Esophagus (tissue), 2 donors: Measurements from ENCODE around the gene SEPSECS. TPM values are rescaled to one million over a fixed set of nuclear protein-coding genes. Genes with fewer than 3 reads are reported as not detected.

Source experiments
- H3K27ac ChIP-seq, 2 donors: one replicate each; pipeline ENCODE4 v1.5.1; 2013; ENCODE audit warnings: low read depth in 2 of 2, mild to moderate bottlenecking in 2 of 2, inconsistent platforms in 1 of 2, low read length in 1 of 2, moderate library complexity in 1 of 2
- H3K27me3 ChIP-seq, 2 donors: one replicate each; pipeline ENCODE4 v1.6.1; 2013; ENCODE audit warnings: low read length in 2 of 2, control low read depth in 1 of 2, mild to moderate bottlenecking in 1 of 2; ENCODE audit not compliant: insufficient read depth in 2 of 2, control insufficient read depth in 1 of 2
- H3K36me3 ChIP-seq, 2 donors: one replicate each; pipeline ENCODE4 v1.6.1; 2013; ENCODE audit warnings: low read length in 1 of 2; ENCODE audit not compliant: control insufficient read depth in 2 of 2, insufficient read depth in 2 of 2
- H3K4me1 ChIP-seq, 2 donors: one replicate each; pipeline ENCODE4 v1.6.1; 2013; ENCODE audit warnings: low read length in 1 of 2; ENCODE audit not compliant: control insufficient read depth in 2 of 2, insufficient read depth in 2 of 2
- H3K4me3 ChIP-seq, 2 donors: one replicate each; pipeline ENCODE4 v1.5.1; 2013; ENCODE audit warnings: low read length in 2 of 2, mild to moderate bottlenecking in 2 of 2, low read depth in 1 of 2, moderate library complexity in 1 of 2
- H3K9me3 ChIP-seq, 2 donors: one replicate each; pipeline ENCODE4 v1.6.1; 2013; ENCODE audit warnings: mild to moderate bottlenecking in 2 of 2, low read depth in 1 of 2, low read length in 1 of 2, moderate library complexity in 1 of 2; ENCODE audit not compliant: control insufficient read depth in 2 of 2, insufficient read depth in 1 of 2
- WGBS, 2 donors: extraction: QIAGEN DNeasy Blood & Tissue Kit; methylation state at CpG; one replicate each; pipeline ENCODE4 v1.1.7; 2013; 5-methylcytosine and 5-hydroxymethylcytosine counted together
- polyA plus RNA-seq, 2 donors: library from polyadenylated mRNA; stranded (reverse); fragments of 200-250 nt; gene quantifications; one replicate each; pipeline ENCODE4 v1.2.3, GENCODE V29; 2013
- donor health status: healthy with polysubstance abuse.
- donor health status: Bipolar disorder and iron deficiency.

The SEPSECS gene
- polyA plus RNA-seq, 2 donors = 2.2 to 3.9 TPM

DNA sequence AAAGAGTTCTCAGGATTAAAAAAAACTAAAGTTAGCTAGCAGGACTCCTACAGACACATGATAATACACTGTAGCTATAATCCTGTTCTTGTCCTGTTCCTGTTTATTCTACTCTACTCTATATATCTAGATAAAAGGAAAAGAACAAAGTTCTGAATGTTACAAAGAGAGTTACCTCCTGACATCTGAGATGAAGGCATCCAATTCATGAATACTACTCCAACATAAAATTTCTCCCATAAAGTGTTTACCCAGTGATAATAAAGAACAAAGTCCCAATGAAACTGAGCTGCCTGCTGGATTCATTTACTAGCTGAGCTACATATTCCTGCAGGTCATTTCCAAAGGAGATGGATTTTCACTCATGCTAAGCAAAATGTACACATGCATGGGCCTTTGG lies 27.1 kb downstream of the SEPSECS start:
- Histone ChIP-seq H3K27me3 (no peaks in the 10 kb centered on the region), H3K9me3 (no peaks in the 10 kb centered on the region), H3K36me3 (no peaks in the 10 kb centered on the region), H3K4me1 (no peaks in the 10 kb centered on the region), H3K4me3 (no peak overlapping the region), H3K27ac (no peak overlapping the region)

DNA sequence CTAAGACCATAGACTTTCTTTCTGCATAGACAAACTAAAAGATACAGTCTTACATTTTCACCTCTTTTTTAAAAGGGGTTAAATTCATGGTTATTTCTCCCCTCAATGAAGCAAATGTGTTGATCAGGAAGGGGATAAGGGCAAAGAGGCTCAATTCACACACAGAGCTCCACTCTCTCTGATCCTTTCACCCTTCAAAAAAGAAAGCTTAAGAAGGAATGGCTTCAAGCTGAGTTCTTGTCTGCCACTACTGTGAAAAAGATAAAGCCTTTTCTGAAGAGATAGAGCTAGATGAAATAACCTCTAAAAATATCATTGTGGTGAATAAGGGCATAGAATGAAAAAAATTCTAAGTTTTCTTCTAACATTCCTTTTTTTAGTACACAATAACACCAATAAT lies 28.3 kb downstream of the SEPSECS start:
- Histone ChIP-seq H3K27me3 (no peaks in the 10 kb centered on the region), H3K4me3 (no peak overlapping the region), H3K4me1 (no peaks in the 10 kb centered on the region), H3K27ac (no peak overlapping the region), H3K9me3 (no peaks in the 10 kb centered on the region), H3K36me3 (no peaks in the 10 kb centered on the region)

DNA sequence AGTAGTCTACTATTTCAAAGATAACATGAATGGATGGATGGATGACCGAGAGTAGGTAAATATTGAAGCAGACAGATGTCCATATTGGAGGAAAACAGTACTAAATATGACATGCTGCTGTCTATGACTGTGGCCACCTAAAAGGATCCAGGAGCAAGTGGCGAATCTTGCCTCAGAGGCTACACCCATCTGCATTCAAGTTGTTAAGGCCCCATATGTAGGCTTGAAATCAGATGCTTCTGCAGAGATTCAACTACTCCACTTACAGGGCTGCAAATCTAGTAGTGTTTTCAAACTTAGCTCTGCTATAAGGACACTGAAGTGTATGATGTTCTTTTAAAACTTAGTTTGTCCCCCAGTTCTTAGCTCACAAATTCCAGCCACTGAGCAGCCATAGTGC lies 28.9 kb downstream of the SEPSECS start:
- Histone ChIP-seq H3K36me3 (no peaks in the 10 kb centered on the region), H3K27ac (no peak overlapping the region), H3K9me3 (no peaks in the 10 kb centered on the region), H3K4me3 (no peak overlapping the region), H3K27me3 (no peaks in the 10 kb centered on the region), H3K4me1 (no peaks in the 10 kb centered on the region)
- 98 to 99% methylated on average over 2 of the region's 2 CpGs for WGBS, 2 donors

DNA sequence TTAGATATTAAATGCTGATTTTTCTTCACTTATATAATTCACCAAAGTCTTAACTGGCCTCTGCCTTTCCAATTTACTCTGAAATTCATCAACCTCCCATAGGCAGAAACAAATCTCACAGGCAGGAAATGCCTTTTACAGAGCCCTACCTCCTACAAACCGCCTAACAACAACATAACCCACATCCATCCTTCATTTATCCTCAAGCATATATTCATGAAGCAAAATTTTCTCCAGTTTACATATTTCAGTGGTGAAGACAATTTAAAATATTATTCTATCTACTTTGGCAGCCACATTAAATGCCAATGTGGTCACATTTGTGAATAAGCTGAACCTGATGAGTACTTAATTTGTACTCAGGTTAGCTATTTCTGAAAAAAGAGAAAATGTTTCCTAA lies 30.3 kb downstream of the SEPSECS start:
- no peaks in the 10 kb centered on the region for H3K9me3 ChIP-seq
- H3K36me3 ChIP-seq = no peaks in the 10 kb centered on the region
- WGBS, 2 donors = 95 to 97% methylated on average over 1 of the region's 1 CpG
- no peaks in the 10 kb centered on the region for H3K27me3 ChIP-seq
- no peaks in the 10 kb centered on the region for H3K4me1 ChIP-seq
- no peak overlapping the region for H3K27ac ChIP-seq
- H3K4me3 ChIP-seq = no peak overlapping the region

DNA sequence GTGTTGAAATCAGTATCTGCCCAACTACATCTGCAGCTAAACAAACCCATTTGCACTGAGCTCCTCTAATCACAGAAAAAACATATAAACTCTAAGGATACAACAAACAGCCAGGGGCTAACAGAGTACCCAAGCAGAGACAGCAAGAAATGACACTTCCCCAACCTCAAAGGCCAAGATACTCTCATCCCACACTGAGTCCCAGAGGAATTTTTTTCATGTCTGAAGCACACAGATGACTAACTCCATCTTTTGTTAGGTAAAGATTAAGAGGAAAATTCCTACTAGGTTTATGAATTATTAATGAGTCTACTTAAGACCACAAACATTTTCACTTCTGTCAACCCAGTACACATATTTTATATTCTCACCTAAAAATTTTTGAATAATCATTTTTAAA lies 31.6 kb downstream of the SEPSECS start:
- Histone ChIP-seq H3K27ac (no peak overlapping the region), H3K4me1 (no peaks in the 10 kb centered on the region), H3K9me3 (no peaks in the 10 kb centered on the region), H3K27me3 (no peaks in the 10 kb centered on the region), H3K36me3 (peaks cover 0 to under 1% of the 10 kb centered on the region in 2 donors), H3K4me3 (no peak overlapping the region)

DNA sequence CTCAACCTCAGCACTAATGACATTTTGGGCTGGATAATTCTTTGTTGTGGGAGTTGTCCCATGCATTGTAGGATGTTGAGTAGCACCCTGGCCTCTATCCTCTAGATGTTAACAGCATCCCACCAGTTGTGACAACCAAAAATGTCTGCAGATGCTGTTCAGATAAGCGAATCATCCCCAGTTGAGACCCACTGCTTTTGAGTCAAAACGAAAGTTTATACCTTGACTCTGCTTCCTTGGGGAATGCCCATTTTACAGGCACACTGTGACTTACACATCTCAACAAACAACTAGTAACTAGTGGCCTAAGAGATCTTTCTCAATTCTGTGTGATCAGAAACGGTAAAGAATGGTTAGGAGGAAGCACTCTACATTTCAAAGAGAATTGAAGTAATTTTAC lies 37.0 kb downstream of the SEPSECS start:
- no peak overlapping the region for H3K4me3 ChIP-seq
- 83 to 88% methylated on average over 3 of the region's 3 CpGs for WGBS, 2 donors

DNA sequence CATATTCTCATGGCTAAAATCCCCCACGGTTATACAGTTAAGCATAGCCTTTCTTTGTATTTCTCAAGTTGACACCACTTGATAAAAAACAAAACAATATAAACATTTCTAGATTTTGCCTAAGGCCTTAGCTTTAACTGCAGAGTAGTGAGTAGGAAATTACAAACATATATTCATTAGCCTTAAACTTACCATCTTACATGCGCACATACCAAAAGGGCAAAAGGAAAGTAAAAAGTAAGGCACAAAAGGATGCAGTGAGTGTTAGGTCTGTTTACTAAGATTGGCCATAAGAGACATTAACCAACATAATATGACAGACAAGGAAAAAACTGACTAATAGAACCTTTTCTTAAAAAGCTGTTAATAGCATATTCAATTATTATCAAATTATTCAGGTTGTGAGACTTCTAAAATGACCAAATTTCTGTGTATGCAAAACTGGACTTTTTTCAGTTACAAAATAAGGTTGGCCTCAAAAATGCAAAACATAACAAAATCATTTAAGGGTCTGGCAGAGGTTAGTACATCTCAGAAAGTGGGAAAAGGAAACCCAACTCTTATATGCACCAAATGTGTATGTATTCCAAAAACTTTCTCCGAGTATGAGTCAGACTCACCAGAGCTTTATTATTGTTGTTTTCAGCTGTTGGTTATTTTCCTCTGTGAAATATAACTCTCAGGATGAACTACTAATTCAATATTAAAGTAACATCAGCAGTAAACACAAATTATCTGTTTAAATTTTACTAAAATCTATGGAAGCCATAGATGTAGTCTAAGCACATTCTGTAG lies 39.9 kb downstream of the SEPSECS start:
- 88 to 90% methylated on average over 3 of the region's 3 CpGs for WGBS, 2 donors
- no peaks in the 10 kb centered on the region for H3K9me3 ChIP-seq

More for the DNA sequence above, 37.0 kb downstream of the SEPSECS start:
- H3K36me3 ChIP-seq = peaks cover 2 to 6% of the 10 kb centered on the region in 2 donors
- H3K27me3 ChIP-seq = no peaks in the 10 kb centered on the region
- no peaks in the 10 kb centered on the region for H3K9me3 ChIP-seq
- H3K4me1 ChIP-seq = no peaks in the 10 kb centered on the region
- no peak overlapping the region for H3K27ac ChIP-seq

DNA sequence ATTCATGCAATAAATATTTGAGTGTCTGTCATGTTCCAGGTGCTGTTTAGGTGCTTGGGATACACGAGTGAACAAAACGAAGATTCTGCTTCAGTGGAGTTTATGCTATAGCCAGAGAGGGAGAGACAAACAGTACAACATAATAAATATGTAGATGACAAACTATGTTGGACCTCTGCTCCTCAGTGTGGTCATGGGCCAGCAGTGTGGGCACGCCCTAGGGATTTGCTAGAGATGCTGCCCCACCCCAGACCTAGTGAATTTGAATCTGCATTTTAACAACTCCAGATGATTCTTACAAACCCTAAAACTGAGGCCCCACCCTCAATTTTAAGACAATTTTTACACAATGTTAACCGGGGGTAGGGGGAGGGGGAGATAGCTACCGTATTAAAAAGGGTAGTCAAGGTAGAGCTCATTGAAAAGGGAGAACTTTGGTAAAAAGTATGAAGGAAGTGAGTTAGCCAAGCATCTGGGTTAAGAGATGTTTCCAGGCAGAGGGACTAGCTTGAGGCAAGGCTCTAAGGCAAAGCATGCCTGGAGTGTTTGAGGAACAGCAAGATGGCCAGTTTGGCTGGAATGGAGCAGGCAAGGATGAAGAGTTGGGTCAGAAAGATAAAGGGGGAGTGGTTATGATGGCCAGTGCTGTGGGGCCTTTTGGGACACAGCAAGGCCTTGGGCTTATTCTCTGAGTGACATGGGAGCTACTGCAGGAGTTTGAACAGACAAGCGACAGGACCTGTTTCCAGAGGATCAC lies 42.4 kb downstream of the SEPSECS start:
- H3K4me1 ChIP-seq = no peaks in the 10 kb centered on the region
- no peaks in the 10 kb centered on the region for H3K9me3 ChIP-seq
- no peak overlapping the region for H3K4me3 ChIP-seq
- WGBS, 2 donors = 88 to 93% methylated on average over 6 of the region's 6 CpGs
- H3K27ac ChIP-seq = no peak overlapping the region
- H3K36me3 ChIP-seq = peaks cover 0 to 4% of the 10 kb centered on the region in 2 donors
- no peaks in the 10 kb centered on the region for H3K27me3 ChIP-seq

More for the DNA sequence above, 39.9 kb downstream of the SEPSECS start:
- no peak overlapping the region for H3K4me3 ChIP-seq
- H3K4me1 ChIP-seq = no peaks in the 10 kb centered on the region
- H3K27me3 ChIP-seq = no peaks in the 10 kb centered on the region
- H3K27ac ChIP-seq = no peak overlapping the region
- peaks cover 2 to 6% of the 10 kb centered on the region in 2 donors for H3K36me3 ChIP-seq

DNA sequence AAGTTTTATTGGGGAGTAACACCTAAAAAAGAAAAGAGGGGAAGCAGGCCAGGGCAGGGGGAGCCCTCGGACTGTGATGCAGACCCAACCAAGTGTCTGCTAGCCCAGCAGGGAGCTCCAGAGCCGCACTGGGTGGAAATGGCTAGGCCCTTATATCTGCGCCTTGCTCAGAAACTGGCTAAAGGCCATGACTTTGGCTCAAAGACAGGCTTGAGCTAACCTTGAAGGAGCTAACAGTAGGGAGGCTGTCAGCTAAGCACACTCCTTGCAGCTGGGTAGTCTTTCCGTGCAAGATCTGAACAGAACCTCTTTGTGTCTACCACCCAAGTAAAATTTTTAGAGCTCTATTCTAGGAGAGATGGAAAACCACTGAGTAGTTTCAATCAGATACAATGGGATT lies 43.0 kb downstream of the SEPSECS start:
- H3K36me3 ChIP-seq = peaks cover 0 to 4% of the 10 kb centered on the region in 2 donors
- H3K27me3 ChIP-seq = no peaks in the 10 kb centered on the region
- H3K4me1 ChIP-seq = no peaks in the 10 kb centered on the region
- H3K27ac ChIP-seq = no peak overlapping the region
- no peak overlapping the region for H3K4me3 ChIP-seq
- 85 to 94% methylated on average over 4 of the region's 4 CpGs for WGBS, 2 donors
- no peaks in the 10 kb centered on the region for H3K9me3 ChIP-seq
